HG02571 (cell line): ENCODE measurements around the gene MRC2.
"Not testable (repeated sequence)": the region's sequence is repeated elsewhere in the genome, so short reads cannot be mapped to it uniquely, and the experiment has no call there.

ENCODE experiments used
- ATAC-seq: cut with Tn5 transposase; IDR thresholded peaks from one replicate; pipeline ENCODE4 v1.9.1; 2021; ENCODE audit warnings: mild to moderate bottlenecking, moderate library complexity; ENCODE audit not compliant: unreplicated experiment

The MRC2 gene

DNA sequence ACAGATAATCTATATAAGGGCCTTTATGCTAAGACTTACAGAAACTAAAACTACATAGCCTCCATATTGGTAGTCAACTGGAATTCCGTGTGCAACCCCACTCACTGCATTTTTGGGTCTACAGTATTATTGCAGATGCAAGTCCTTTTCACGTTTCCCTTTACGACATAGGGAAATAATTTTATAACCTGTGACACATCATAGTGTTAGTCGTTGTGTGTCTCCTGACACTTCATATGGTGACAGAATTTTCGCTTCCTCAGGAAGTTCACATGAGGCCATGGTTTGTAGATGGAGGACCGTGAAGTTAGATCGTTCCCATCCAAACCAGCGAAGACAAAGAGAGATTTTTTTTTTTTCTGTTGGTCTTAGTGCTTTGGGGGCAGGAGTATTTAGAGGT, 15.7 kb upstream of the MRC2 start:
- ATAC-seq: peak; percentile 26

DNA sequence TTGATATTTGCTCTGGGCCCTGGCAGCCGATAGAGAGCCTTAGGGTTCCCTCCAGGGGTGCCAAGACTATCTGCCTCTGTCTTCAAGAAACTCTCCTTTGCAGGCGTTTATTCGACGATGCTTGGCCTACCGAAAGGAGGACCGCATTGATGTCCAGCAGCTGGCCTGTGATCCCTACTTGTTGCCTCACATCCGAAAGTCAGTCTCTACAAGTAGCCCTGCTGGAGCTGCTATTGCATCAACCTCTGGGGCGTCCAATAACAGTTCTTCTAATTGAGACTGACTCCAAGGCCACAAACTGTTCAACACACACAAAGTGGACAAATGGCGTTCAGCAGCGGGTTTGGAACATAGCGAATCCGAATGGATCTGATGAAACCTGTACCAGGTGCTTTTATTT, 15.2 kb upstream of the MRC2 start:
- not testable (repeated sequence) for ATAC-seq

DNA sequence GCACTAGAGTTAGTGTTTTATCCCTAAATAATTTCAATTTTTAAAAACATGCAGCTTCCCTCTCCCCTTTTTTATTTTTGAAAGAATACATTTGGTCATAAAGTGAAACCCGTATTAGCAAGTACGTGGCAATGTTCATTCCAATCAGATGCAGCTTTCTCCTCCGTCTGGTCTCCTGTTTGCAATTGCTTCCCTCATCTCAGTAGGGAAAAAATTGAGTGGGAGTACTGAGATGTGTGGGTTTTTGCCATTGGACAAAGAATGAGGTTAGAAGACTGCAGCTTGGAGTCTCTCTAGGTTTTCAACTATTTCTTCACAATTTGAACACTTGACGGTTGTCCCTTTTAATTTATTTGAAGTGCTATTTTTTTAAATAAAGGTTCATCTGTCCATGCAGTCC, 14.4 kb upstream of the MRC2 start:
- ATAC-seq: not testable (repeated sequence)

GRCh38 chr17:62614142-62614541, 13.3 kb upstream of the MRC2 start:
- no peak for ATAC-seq

DNA sequence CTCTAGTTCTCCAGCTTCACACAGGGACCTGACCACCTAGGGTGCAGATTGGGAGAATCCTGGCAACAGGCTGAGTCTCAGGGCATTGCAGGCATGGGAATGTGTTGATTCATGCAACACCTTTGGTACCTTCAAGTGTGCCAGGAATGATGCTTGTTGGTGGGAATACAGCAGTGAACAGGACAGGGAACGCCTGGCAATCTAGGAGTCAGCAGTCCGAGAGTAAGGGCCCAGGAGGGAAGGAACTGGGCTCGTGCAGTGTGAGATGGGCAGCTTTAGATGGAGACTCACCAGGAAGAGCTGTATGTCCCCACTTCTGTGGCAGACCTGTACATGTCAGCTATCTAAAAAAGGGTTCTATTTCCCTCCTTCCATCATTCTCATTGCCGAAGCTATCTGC, 12.0 kb upstream of the MRC2 start:
- ATAC-seq: no peak

DNA sequence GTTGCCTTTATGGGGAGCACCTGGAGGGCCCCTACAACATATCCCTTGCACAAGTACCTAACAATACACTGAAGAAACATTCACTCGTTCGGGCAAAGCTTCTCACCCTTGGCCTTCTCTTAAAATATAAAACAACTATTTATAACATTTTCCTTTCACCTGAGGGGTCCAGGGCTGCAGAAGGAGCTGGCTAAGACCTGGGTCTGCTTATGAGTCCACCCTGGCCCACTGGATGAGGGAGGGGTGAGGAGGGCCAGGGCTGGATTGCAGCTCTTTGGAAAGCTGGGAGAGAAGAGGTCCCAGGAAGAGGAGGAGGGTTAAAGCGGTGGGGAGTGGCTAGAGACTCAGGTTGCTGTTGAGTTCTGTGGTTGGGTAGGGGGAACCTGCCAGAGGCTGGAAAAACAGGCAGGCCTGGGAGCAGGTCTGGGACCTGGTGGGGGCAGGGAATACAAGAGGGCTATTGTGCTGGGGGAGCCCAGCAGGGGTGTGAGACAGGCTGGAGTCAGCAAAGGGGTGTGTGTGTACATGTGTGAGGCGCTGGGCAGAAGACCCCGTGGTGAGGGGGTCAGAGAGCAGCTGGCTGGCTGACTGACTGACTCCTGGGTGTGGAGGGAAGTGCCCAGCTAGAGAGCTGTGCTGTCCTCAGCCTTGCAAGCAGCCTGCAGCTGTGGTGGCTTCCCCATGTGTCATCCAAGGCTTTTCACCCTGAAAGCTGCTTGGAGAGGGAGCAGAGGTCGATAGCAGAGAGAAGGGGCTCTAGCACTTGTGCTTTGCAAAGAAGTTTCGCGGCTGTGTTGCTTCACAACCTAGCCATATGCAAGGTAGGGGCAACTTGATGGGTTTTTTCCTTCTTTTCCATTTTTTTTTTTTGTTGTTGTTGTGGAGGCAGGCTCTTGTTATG, 10.2 kb upstream of the MRC2 start:
- ATAC-seq: no peak

GRCh38 chr17:62617894-62618472, 9.5 kb upstream of the MRC2 start:
- ATAC-seq: no peak

DNA sequence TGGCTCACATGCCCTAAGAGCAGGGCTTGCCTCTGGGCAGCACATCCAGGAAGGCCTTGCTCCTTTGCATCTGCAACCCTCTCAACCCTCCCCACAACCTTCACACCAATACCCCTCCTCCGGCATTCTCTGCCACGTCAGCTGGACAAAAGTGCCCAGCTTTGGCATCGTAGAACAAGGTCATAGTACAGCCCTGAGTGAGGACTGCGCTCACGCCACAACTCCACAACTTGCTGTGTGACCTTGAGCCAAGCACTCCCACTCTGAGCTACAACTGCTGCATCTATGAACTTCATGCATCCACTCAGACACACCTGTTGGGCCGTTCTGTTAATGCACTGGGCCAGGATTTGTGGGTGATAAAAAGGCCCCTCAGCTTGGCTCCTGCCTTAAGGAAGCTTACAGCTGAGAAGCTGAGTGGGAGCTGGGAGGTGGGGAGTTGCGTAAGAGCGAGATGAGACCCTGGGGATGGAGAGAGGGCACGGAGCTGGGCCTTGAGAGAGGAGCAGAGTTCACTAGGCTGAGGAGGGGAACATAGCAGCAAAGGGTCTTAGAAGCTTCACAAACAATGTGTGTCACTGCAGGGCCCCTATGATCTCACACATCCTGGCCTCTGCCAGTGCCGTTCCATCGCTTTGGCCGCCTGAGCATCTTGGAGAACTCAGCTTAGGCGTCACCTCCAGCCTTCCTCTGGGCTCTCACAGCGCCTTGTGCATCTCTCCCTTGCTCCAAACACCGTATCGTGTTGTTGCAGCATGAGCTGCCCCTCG, 8.6 kb upstream of the MRC2 start:
- ATAC-seq: no peak

- no peak for ATAC-seq
Observed at GRCh38 chr17:62619417-62620155, 7.9 kb upstream of the MRC2 start.

DNA sequence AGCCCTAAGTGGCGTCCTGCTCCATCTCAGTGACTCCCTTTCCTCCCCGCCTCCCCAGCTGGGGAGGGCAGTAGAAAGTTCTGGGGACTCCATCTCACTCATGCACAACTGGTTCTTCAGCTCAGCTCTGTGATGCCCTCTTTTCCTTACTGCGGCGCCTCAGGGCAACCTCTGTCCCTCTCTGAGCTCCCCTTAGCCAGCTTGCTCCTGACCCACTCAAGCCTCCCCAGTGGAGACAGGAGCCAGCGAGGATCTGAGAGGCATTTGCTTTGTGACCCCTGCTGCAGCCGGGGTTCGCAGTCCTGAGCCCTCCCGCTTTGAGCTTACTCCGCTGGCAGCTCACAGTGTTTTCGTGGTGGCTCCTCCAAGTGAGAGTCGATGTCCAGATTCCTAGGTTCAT, 6.2 kb upstream of the MRC2 start:
- ATAC-seq: no peak

DNA sequence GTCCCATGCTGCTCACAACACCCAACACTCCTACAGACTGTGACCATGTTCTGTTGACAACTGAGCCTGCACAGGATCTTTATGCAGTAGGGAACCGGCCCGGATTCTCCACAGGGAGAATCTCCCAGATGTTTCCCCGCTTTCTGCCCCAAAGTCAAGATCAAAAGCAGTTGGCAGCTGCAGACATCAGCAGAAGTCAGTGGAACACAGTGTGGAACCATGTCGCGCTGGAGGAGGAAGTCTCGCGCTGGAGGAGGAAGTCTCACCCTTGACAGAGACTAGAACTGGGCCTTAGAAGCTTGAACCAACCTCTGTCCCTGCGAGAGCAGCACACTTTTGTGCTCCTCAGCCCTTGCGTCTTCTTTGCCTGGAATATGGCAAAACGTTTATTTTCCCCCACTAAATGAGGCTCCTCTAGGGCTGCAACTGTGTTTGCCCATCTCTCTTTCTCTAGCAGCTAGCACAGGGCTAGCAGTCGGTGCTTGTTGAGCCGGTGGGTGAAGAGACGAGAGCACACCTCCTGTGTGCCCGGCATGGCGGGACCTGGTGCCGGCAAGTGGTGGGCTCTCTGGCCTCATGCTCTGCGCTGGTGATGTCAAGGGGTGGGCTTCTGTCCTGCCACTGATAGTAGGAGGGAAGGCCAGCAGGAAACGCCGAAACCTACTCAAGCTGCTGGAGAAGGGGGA, 2.1 kb upstream of the MRC2 start:
- no peak for ATAC-seq

DNA sequence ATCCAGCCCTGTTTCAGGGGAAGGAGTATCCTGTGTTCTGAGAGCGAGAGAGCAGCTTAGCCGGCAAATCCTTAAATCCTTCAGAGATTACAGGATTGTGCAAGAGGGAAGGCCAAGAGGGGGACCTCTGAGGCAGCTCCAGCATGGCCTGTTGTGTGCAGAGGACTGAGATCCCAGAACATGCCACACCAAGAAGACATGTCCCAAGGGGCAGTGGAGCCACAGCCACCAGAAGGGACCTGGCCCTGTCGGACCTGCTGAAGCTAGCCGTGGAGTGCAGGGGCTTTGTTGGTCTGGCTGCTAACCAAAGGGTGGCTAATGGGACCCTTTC, 1.6 kb upstream of the MRC2 start:
- no peak for ATAC-seq

GRCh38 chr17:62626719-62627218, 701 bp upstream of the MRC2 start:
- ATAC-seq: no peak

DNA sequence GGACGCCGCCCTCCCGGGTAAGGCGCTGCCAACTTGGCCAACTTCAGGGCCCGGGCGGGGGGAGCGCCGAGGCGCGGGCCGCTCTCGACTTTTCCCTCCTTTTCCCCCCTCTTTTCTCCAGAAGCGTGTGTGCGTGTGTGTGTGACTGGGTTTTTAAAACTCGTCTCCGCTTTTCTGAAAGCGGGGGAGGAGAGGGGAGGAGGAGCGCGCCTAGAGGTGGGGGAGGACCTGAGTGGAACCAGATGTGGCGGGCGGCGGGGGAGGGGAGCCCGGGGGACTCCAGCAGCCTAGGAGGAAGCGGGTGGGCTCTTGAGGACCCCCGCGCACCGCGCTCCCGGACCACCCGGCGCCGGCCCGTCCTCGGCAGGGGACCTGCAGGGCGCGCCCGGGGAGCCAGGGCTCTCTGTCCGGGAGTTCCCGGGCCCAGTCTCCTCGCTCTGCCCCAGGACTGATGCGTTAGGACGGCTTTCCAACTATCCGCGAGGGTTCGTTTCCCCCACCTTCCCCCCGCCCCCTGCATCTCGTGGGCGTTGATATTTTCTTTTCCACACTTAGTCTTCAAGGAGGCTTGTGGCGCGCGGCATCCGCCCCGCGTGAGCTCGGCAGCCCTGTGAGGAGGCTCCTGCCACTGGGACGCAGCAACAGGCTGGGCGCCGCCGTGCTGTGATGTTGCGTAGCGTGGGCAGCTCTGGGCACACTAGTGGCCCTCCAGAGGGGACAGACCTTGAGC, 599 bp downstream of the MRC2 start:
- ATAC-seq: peak; percentile 9

GRCh38 chr17:62628831-62629555, 1.5 kb downstream of the MRC2 start:
- ATAC-seq: no peak

GRCh38 chr17:62629556-62630364, 2.3 kb downstream of the MRC2 start:
- ATAC-seq: no peak

- ATAC-seq: no peak
Observed at GRCh38 chr17:62630365-62631085, 3.1 kb downstream of the MRC2 start.
